T-helper 2 cell (primary cell): ENCODE data around the gene OGG1.
A peak's percentile ranks its signal among the peaks of the same experiment; 100 is the strongest.

Source experiments
- DNase-seq, 5 experiments: peaks; one replicate each; pipeline versions ENCODE4 v3.0.0 to v3.0.0-alpha.2; 2012 to 2022

OGG1 gene

GRCh38 chr3:9727743-9728142 is 22.0 kb upstream of the OGG1 start:
- DNase-seq, result no peak

- no peak for DNase-seq
These were observed 20.3 kb upstream of the OGG1 start for GRCh38 chr3:9729419-9729818.

GRCh38 chr3:9730657-9731205 is 19.0 kb upstream of the OGG1 start:
- DNase-seq, result peak in 1 of 5 experiments; percentile 23

- DNase-seq, result peak; percentile 97 to 100 (median 100)
These were observed 18.3 kb upstream of the OGG1 start, which contains the start of gene BRPF1 for GRCh38 chr3:9731206-9732079. Gene BRPF1, plus strand, starts transcription at chr3:9731735. Its CDS starts 2,406 bp downstream, at chr3:9734141.

GRCh38 chr3:9732080-9732739 is 17.5 kb upstream of the OGG1 start:
- peak in 3 of 5 experiments; percentile 37 to 70 (median 54) for DNase-seq

- no peak for DNase-seq
These were observed 17.0 kb upstream of the OGG1 start for GRCh38 chr3:9732740-9733115.

- no peak for DNase-seq
These were observed 12.9 kb upstream of the OGG1 start for GRCh38 chr3:9736831-9737230.

GRCh38 chr3:9739181-9739580 is 10.6 kb upstream of the OGG1 start:
- DNase-seq, result no peak

- DNase-seq, result no peak
These were observed 7.2 kb upstream of the OGG1 start for GRCh38 chr3:9742560-9742959.

GRCh38 chr3:9743548-9743947 is 6.2 kb upstream of the OGG1 start:
- no peak for DNase-seq

GRCh38 chr3:9744162-9744561 is 5.6 kb upstream of the OGG1 start:
- DNase-seq, result no peak

GRCh38 chr3:9745521-9745920 is 4.2 kb upstream of the OGG1 start:
- DNase-seq, result no peak

GRCh38 chr3:9746330-9746729 is 3.4 kb upstream of the OGG1 start:
- DNase-seq, result no peak

- no peak for DNase-seq
These were observed 2.5 kb upstream of the OGG1 start for GRCh38 chr3:9747267-9747666.

GRCh38 chr3:9748031-9748430 is 1.7 kb upstream of the OGG1 start:
- DNase-seq, result no peak

- no peak for DNase-seq
These were observed 482 bp upstream of the OGG1 start for GRCh38 chr3:9749296-9749644.

GRCh38 chr3:9750556-9751411 is 1.0 kb downstream of the OGG1 start:
- DNase-seq, result peak in 1 of 5 experiments; percentile 40

- no peak for DNase-seq
These were observed 4.9 kb downstream of the OGG1 start for GRCh38 chr3:9754678-9755077.

GRCh38 chr3:9757427-9757826 is 7.7 kb downstream of the OGG1 start:
- DNase-seq, result no peak

GRCh38 chr3:9760779-9761505 is 11.2 kb downstream of the OGG1 start:
- no peak for DNase-seq

GRCh38 chr3:9761919-9762318 is 12.2 kb downstream of the OGG1 start:
- no peak for DNase-seq

- no peak for DNase-seq
These were observed 13.1 kb downstream of the OGG1 start for GRCh38 chr3:9762871-9763270.
